Loucy (cell line): ENCODE data around the gene MGMT.

Experiments used
- H2AFZ ChIP-seq: fragments of 200-600 bp; sonication (generic); 2 replicates; pipeline ENCODE4 v1.6.0; 2016; ENCODE audit warnings: antibody characterized with exemption, mild to moderate bottlenecking, low read length, moderate library complexity
- H3F3A ChIP-seq: fragments of 200-600 bp; 2 replicates; pipeline ENCODE4 v1.6.0; 2016; ENCODE audit warnings: antibody characterized with exemption, low read depth, mild to moderate bottlenecking
- H3K27me3 ChIP-seq: fragments of 200-600 bp; sonication (generic); 2 replicates; pipeline ENCODE4 v1.6.1; 2014; ENCODE audit warnings: low read length, mild to moderate bottlenecking; ENCODE audit not compliant: insufficient read depth, poor library complexity, severe bottlenecking
- H3K36me3 ChIP-seq: fragments of 200-600 bp; sonication (generic); 2 replicates; pipeline ENCODE4 v1.6.1; 2016; ENCODE audit warnings: low read length; ENCODE audit not compliant: insufficient read depth
- H3K4me1 ChIP-seq: fragments of 200-600 bp; sonication (generic); 2 replicates; pipeline ENCODE4 v1.5.1; 2014; ENCODE audit warnings: low read length, mild to moderate bottlenecking; ENCODE audit not compliant: insufficient read depth, poor library complexity, severe bottlenecking
- H3K4me2 ChIP-seq: fragments of 200-600 bp; sonication (generic); 2 replicates; pipeline ENCODE4 v1.6.0; 2014; ENCODE audit warnings: antibody characterized with exemption, low read length, low read depth, mild to moderate bottlenecking; ENCODE audit not compliant: poor library complexity, severe bottlenecking
- H3K4me3 ChIP-seq: fragments of 200-600 bp; sonication (generic); 2 replicates; pipeline ENCODE4 v1.5.1; 2014; ENCODE audit warnings: low read length, mild to moderate bottlenecking, mixed read lengths; ENCODE audit not compliant: poor library complexity, severe bottlenecking
- H3K79me2 ChIP-seq: fragments of 200-600 bp; sonication (generic); 2 replicates; pipeline ENCODE4 v1.6.1; 2014; ENCODE audit warnings: low read length; ENCODE audit not compliant: insufficient read depth
- H3K9ac ChIP-seq: fragments of 200-600 bp; sonication (generic); 2 replicates; pipeline ENCODE4 v1.6.0; 2014; ENCODE audit warnings: mild to moderate bottlenecking, low read depth, low read length, moderate library complexity; ENCODE audit not compliant: poor library complexity, severe bottlenecking
- H3K9me2 ChIP-seq: fragments of 200-600 bp; sonication (generic); replicated peaks from 2 replicates; pipeline ENCODE4 v1.6.1; 2016; ENCODE audit warnings: low read depth, low read length, mixed read lengths
- H3K9me3 ChIP-seq: fragments of 200-600 bp; sonication (generic); 2 replicates; pipeline ENCODE4 v1.6.1; 2014; ENCODE audit warnings: mild to moderate bottlenecking, antibody characterized with exemption, low read length, low read depth; ENCODE audit not compliant: insufficient read depth
- H4K20me1 ChIP-seq: fragments of 200-600 bp; sonication (generic); 2 replicates; pipeline ENCODE4 v1.6.0; 2014; ENCODE audit warnings: antibody characterized with exemption, low read length, mild to moderate bottlenecking; ENCODE audit not compliant: insufficient read depth, poor library complexity, severe bottlenecking
- EZH2phosphoT487 ChIP-seq: fragments of 200-600 bp; IDR thresholded peaks from 2 replicates; pipeline ENCODE4 v1.6.1; 2018; ENCODE audit warnings: antibody characterized with exemption, mild to moderate bottlenecking, moderate library complexity, borderline replicate concordance
- TF ChIP-seq, protein P1 (sequence below): fragments of 200-600 bp; sonication (generic); conservative IDR thresholded peaks from 2 replicates; pipeline ENCODE4 v1.5.1; 2014; ENCODE audit warnings: mild to moderate bottlenecking, antibody characterized with exemption, low read length

Gene MGMT

DNA sequence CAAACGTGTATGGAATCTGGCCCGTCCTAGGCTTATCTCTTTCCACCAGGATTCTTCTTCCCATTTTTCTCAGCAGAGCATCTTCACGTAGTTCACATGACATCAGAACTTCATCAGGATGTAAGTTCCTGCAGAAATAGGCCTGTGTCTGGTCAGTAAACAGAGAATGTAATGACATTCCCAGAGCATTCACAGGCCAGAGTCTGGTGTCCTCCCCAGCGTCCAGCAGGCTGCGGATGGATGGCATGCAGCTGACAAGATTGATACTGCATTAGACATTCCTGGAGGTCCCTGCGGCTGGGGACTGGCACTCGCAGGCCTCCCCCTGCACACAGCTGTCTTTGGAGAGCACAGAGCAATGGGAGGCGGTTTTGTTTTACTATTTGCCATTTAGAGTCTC lies 28.7 kb downstream of the MGMT start:
- Histone ChIP-seq H3K4me3 (no peak overlapping the region), H3F3A (no peaks in the 10 kb centered on the region), H3K9ac (no peak overlapping the region), H3K79me2 (peaks cover 5% of the 10 kb centered on the region; the same call in 1 of the 2 replicates), H3K36me3 (no peaks in the 10 kb centered on the region), H3K27me3 (no peaks in the 10 kb centered on the region), H2AFZ (no peak overlapping the region), H3K4me1 (no peaks in the 10 kb centered on the region), H4K20me1 (no peaks in the 10 kb centered on the region), H3K9me3 (peaks cover 14% of the 10 kb centered on the region), H3K4me2 (no peak overlapping the region), H3K9me2 (no peaks in the 10 kb centered on the region)
- TF ChIP-seq EZH2phosphoT487, result no peak
- TF ChIP-seq, protein P1, sequence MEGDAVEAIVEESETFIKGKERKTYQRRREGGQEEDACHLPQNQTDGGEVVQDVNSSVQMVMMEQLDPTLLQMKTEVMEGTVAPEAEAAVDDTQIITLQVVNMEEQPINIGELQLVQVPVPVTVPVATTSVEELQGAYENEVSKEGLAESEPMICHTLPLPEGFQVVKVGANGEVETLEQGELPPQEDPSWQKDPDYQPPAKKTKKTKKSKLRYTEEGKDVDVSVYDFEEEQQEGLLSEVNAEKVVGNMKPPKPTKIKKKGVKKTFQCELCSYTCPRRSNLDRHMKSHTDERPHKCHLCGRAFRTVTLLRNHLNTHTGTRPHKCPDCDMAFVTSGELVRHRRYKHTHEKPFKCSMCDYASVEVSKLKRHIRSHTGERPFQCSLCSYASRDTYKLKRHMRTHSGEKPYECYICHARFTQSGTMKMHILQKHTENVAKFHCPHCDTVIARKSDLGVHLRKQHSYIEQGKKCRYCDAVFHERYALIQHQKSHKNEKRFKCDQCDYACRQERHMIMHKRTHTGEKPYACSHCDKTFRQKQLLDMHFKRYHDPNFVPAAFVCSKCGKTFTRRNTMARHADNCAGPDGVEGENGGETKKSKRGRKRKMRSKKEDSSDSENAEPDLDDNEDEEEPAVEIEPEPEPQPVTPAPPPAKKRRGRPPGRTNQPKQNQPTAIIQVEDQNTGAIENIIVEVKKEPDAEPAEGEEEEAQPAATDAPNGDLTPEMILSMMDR, result no peak

DNA sequence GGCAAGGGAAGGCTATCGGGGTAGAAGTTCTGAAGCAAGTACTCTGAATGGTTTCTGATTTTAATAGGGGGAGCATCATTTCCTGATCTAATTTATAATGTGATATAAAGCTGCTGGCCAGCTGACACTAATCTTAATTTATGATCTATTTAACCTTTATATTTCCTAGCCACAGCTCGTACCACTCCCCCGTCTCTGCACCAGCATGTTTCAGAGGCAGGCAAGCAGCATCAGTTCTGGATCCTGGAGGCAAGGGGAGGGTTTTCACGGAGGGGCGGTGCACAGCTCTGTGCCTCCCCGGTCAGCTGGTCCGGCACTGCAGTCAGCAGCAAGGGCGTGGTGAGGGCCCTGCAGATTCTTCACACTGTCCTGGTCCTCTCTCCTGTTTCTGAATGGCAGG lies 30.0 kb downstream of the MGMT start:
- H3K79me2 ChIP-seq, result peaks cover 5% of the 10 kb centered on the region; the same call in 1 of the 2 replicates
- no peaks in the 10 kb centered on the region for H3K4me1 ChIP-seq
- H3F3A ChIP-seq, result no peaks in the 10 kb centered on the region
- no peak for TF ChIP-seq EZH2phosphoT487
- TF ChIP-seq, protein P1, result no peak
- H3K4me3 ChIP-seq, result no peak overlapping the region
- no peaks in the 10 kb centered on the region for H3K27me3 ChIP-seq
- no peaks in the 10 kb centered on the region for H3K36me3 ChIP-seq
- H3K9me3 ChIP-seq, result peaks cover 2% of the 10 kb centered on the region; the same call in 1 of the 2 replicates
- H3K4me2 ChIP-seq, result no peak overlapping the region
- no peak overlapping the region for H2AFZ ChIP-seq
- no peak overlapping the region for H3K9ac ChIP-seq
- no peaks in the 10 kb centered on the region for H3K9me2 ChIP-seq
- H4K20me1 ChIP-seq, result no peaks in the 10 kb centered on the region

DNA sequence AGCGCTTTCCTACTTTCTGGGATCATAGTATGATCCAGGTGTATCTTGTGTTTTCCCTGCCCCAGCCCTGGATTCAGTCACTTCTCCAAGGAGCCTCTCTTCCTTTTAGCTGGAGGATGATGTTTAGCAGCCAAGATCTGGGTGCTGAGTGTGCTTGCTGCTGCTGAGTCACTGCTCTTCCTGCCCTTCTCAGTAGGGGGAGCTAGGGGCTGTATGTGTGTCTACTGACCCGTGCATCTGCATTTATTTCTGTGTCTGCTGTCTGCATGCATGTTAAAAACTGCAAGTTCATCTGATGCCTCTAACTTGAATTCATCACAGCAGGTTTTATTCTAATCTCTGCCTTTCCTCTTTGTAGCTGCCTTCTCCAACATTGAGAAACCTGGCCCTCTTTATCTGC lies 31.6 kb downstream of the MGMT start:
- H3K79me2 ChIP-seq, result no peaks in the 10 kb centered on the region; the same call in 1 of the 2 replicates
- no peak overlapping the region for H2AFZ ChIP-seq
- no peak overlapping the region for H3K9ac ChIP-seq
- no peaks in the 10 kb centered on the region for H3K9me2 ChIP-seq
- H3K27me3 ChIP-seq, result no peaks in the 10 kb centered on the region
- H3K36me3 ChIP-seq, result no peaks in the 10 kb centered on the region
- H3K9me3 ChIP-seq, result no peaks in the 10 kb centered on the region
- H3K4me3 ChIP-seq, result no peak overlapping the region
- H3F3A ChIP-seq, result no peaks in the 10 kb centered on the region
- no peaks in the 10 kb centered on the region for H4K20me1 ChIP-seq
- H3K4me1 ChIP-seq, result no peaks in the 10 kb centered on the region
- TF ChIP-seq, protein P1, result peak; percentile 46
- TF ChIP-seq EZH2phosphoT487, result no peak
- H3K4me2 ChIP-seq, result no peak overlapping the region
